HTERT RPE-1 (cell line): ENCODE results near the gene ZNF488.
"Not testable (repeated sequence)": the region's sequence is repeated elsewhere in the genome, so short reads cannot be mapped to it uniquely, and the experiment has no call there.

Experiments
- in situ Hi-C: fragments of 300-500 bp; cut with MboI; formaldehyde crosslinking; loops from 4 replicates; pipeline ENCODE4 v1.14.3; 2020; ENCODE audit warnings: low sequenced_read_pairs

ZNF488 gene

DNA sequence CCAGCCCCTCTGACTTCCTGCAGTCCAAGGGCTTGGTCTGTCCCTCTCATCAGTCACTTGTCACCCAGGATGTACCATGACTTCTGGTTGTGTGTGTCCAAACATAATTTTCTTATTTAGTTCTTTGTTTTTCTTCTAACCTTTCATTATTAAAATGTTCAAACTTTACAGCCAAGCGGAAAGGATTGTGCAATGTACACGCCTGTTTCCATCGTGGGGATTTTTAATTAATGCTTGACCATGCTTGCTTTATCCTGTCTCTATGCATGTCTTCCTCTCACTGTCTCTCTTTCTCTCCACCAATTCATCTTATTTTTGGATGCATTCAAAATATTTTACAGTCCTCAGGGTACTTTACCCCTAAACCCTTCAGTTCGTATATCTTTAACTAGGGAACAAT, 26.2 kb upstream of the ZNF488 start:
- in situ Hi-C loops: no loop called here

DNA sequence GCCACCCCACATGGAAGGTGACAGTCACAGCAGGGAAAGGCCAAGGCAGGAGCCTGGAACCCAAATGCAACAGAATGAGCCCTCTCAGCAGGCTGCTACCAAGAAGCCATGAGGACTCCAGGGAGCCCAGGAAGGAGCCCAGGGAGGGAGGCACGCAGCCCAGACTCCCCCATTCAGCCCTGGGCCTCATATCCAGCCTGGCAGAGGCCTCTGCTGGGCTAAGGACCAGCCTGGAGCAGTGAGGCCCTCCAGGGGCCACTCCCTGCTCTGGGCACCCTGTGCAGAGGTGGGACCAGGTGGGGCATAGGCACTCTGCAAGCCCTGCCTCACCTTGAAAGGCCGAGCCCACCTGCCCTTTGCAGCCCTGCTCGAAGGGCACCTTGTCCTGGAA, 25.8 kb upstream of the ZNF488 start:
- in situ Hi-C loops: no loop called here

DNA sequence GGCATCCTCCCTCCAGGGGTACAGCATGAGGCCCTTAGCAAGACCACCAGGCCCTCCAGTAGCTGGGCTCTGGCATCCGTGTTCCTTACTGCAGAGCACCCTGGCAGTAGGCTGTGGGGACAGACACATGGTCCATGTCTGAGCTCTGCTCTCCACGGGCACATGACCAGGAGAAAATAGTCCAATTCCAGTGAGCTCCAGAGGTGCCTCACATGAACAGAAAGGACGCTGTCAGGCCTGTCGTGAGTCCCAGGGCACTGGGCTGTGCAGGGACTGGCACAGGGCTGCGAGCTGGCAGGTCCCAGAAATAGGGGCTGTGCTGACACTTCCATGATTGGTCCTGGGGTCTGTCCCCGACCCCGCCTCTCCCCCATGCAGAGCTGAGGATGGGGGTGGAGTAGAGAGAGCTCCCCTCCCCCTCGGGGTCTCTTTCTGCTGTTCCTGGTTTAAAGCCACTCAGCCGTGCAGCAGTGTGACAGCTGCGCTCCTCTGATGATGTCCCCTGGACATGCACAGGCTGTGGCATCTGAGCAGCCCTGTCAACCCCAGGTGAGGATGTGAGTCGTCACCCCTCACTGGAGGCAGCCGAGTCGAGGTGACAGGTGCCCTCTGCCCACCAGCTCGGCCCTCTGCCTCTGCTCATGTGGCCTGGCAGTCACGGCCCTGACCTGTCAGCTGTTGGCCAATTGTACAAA, 25.2 kb upstream of the ZNF488 start:
- in situ Hi-C loops: no loop called here

DNA sequence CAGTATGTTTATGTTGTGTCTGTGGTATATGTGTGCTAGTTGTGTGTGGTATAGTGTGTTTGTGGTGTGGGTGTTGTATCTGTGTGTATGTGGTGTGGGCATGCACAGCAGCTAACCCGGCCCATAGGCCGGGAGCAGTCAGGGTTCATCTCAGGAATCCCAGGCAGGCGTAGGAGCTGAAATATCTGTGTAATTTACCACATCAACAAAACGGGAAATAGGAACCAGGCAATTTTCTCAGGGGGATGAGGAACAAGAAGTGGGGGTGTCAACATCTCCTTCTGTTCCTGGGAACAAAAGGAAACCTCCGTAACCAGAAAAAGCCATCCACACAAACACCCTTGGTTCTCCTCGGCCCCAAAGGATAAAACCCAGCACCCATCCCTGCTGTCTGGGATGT, 24.5 kb upstream of the ZNF488 start:
- in situ Hi-C loops: no loop called here

- in situ Hi-C loops: no loop called here
These were observed 23.0 kb upstream of the ZNF488 start for GRCh38 chr10:47406870-47407691.

GRCh38 chr10:47406548-47406869, 22.4 kb upstream of the ZNF488 start:
- in situ Hi-C loops: no loop called here

DNA sequence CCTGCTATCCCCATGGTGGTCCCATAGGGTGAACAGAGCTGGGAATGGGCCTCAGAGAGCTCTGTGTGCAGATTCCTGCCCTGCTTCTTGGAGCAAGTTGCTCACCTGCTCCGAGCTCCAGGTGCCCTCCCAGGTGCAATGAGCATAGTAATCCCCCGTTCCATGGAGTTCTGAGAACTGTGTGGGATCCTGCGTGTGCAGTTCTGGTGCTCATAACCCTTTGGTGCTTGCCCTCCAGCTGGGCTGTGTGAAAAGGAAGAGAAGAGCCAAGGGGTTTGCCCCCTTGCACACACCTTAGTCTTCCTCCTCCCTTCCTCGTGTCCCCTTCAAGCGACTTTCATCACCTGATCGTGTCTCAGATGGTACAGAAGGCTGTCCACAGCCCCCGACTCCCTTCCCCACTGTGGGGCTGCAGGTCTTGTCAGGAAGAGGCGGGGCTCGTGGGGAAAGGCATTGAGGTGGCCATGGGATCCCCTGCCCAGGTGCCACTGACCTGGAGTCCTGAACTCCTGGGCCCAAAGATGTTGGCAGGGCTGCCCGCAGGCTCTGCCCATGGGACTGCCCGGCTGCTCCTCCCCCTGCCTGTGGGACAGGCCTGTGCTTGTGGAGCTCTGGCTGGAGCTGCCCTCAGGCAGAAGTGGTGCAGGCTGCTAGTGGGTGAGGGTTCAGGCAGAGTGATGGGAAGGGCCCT, 21.9 kb upstream of the ZNF488 start:
- in situ Hi-C loops: no loop called here

DNA sequence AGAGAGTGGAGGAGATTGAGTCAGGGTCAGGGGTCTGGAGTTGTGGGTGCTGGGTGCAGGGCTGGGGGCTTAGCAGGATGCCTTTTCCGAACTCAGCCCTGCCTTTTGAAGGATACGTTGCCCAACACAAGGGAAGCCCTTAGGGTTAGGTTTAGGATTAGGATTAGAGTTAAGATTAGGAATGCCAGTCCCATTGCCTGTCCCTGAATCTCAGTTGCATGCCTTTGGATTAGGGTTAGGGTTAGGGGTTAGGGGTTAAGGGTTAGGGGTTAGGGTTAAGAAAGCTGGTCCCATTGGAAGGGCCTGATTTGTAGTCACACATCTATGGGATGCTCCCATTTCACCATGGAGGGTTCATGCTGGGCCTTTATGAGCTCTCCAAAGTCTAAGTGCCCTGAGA, 20.8 kb upstream of the ZNF488 start:
- in situ Hi-C loops: no loop called here

GRCh38 chr10:47404446-47404845, 20.4 kb upstream of the ZNF488 start:
- in situ Hi-C loops: no loop called here

DNA sequence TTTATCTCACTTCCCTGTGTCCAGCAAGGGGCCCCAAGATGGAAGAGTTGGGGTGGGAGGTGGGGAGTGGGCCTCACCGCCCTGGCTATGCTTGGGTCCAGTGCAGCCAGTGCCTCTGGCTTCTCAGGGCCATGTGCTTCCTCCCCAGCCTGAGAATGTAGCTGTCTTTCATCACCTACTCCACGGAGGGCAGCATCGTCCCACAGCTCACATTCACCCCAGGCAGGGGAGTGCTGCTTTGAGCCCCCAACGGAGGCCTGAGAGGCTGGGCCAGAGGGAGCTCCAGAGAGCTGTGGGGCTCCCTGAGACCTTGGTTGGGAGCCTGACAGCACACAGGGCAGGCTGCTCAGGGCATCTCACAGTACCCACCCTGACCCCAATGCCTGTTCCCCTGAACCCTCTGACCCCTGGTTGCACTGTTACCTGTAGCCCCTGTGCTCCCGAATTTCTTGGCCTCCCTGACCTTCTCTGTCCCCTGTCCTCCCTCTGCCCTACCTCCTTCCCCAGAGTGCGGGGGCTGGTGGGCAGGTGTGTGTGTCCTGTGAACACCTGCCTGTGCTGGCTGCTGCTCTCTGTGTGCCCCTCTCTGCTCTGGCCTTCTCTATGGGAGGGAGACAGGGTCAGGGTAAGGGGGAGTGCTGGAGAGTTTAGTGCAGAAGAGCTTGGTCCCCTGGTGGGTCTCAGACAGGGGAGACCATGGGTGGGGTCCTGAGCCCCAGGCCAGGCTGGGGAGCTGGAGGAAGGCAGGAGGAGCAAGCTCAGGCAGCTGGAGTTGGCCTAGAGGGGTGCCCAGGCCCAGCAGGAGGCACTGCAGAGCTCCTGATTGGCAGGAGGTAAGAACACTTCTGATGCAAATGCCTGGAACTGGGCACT, 19.6 kb upstream of the ZNF488 start:
- in situ Hi-C loops: no loop called here

GRCh38 chr10:47402641-47403301, 18.7 kb upstream of the ZNF488 start:
- in situ Hi-C loops: no loop called here

DNA sequence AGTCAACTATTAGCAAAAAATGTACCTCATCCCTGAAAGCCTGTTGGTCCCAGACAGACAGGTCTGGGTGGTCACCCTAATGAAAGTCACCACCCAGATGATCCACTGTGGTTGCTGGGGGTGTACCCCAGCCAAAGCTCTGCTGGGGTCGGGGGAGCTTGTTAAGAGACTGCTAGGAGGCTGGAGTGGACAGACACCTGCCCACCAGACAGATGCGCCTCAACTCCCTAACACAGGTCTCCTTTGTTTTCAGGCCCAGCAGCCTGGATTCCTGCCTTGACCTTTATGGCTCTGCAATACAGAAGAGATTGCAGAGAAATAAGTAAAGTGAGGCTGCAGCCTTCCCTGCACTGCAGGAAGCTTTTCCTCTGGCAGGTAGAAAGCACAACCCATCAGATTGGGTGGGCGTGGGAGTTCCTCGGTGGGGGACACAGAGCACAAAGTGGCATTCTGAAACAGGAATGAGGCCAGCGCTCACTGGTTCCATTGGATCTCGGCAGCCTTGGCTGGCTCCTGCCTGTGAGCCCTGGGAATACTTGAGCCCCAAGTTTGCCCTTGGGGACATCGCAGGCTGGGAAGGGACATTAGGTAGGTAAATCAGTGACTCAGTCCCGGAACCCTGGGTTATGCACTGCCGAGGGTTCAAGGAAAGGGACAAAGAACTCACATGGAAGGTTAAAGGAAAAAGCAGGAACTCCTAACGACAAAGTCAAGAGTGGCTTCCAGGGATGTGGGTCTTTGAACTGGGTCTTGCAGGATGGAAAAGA, 18.0 kb upstream of the ZNF488 start:
- in situ Hi-C loops: no loop called here

DNA sequence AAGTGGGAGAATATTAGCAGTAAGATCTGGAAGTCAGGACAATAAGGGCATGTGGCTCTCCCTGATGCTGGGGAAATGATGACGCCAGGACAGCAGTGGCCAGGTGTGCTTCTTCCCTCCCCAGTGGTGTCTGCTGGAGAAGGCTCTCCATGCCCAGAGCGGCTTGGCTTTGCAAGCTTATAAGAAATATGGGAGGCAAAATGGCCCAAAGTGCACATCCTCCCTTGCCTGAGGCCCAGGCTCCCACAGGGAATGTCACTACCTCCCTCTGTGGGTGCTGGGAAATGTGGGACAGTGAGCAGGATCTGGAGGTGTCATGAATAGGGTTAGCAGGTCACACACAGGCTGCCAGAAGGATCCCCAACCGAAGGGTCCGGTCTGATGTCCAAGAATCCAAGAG, 17.1 kb upstream of the ZNF488 start:
- in situ Hi-C loops: no loop called here

DNA sequence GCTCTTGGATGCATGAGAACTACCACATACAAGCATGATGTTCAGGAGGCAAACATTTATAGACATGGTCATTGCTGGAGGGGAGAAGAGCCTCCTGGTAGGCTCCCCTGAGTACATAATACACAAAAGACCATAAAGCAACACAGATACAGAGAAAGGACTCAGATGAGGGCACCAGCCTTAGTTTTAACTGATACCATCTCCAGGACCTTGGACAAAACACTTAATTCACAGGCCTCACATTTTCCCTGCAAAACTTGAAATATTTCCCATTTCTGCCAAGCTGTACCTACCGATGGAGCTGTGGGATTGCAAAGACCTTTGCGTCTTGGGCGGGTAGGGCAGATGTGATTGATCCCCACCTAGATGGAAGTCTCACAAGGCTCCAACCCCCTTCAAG, 16.7 kb upstream of the ZNF488 start:
- in situ Hi-C loops: no loop called here

DNA sequence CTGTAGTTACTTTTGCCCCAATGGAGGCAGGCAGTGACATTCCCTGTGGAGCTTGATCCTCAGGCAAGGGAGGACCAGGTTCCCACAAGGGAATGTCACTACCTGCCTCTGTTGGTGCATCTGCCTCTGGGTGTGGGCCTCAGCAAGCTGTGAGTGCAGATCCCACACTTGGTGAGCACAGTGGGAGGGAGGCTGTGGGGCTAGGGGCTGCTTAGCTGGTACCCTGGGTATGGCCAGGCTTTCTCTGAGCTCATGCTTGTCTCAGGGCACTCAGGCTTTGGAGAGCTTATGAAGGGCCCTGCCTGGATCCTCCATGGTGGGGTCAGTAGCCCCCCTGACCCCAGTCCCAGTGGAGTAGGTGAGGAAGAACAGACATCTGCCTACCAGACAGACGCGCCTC, 16.2 kb upstream of the ZNF488 start:
- in situ Hi-C loops: no loop called here

DNA sequence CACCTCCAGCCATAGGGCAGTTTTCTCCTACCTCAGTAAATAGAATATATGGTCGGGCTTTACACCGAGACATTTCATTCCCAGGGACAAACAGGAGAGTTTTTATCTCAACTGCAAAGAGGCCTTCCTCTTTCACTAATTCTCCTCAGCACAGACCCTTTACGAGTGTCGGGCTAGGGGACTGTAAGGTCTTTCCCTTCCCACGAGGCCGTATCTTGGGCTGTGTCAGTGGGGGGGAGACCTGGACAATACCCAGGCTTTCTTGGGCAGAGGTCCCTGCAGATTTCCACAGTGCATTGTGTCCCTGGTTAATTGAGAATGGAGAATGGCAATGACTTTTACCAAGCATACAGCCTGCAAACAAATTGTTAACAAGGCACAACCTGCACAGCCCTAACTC, 13.2 kb upstream of the ZNF488 start:
- in situ Hi-C loops: no loop called here

DNA sequence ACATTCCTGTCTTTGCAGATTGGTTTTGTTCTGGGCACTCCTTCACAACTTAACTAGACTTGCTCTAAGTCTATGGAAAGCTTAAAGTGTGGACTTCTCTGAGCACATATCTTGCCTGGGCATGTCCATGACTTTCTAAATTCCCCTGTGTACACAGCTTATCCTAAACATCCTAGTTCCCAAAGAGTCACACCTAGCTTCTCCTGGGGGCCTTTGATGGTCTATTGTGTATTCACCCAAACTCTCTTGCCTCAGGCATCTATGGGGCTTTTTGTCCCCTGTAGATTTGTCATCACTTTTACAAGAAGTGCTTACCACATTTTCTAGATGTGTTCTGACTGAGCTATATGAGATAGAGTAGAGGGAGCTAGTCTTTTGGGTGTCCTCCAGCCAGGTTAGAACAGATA, 12.2 kb upstream of the ZNF488 start:
- in situ Hi-C loops: no loop called here

- in situ Hi-C loops: no loop called here
These were observed 5.5 kb upstream of the ZNF488 start for GRCh38 chr10:47389619-47390018.

GRCh38 chr10:47388879-47389278, 4.8 kb upstream of the ZNF488 start:
- in situ Hi-C loops: no loop called here

DNA sequence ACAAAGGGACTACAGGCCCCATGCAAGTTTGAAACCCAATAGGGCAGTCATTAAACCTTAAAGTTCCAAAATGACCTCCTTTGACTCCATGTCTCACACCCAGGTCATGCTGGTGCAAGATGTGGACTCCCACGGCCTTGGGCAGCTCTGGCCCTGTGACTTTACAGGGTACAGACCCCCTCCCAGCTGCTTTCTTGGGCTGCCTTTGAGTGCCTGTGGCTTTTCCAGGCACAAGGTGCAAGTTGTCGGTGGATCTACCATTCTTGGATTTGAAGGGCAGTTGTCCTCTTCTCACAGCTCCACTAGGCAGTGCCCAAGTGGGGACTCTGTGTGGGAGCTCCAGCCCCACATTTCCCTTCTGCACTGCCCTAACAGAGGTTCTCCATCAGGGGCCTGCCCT, 2.0 kb upstream of the ZNF488 start:
- in situ Hi-C loops: not testable (repeated sequence)
